ENCODE results near the gene MIB1.
A peak's percentile ranks its signal among the peaks of the same experiment; 100 is the strongest.
"Not testable (repeated sequence)": the region's sequence is repeated elsewhere in the genome, so short reads cannot be mapped to it uniquely, and the experiment has no call there.

Gene MIB1

GRCh38 chr18:21740538-21741311, at the start of gene MIB1:
Gene MIB1, plus strand, starts transcription at chr18:21740792. Its CDS starts 792 bp downstream, at chr18:21741584.
- DNase-seq (ENCODE audit: extremely low read depth in 1 of 2, low read depth in 1 of 2) = peak; percentile 96 to 98

- no peak for DNase-seq (ENCODE audit: extremely low read depth in 1 of 2, low read depth in 1 of 2)
Measured at GRCh38 chr18:21693322-21693721, 47.3 kb upstream of the MIB1 start.

- DNase-seq (ENCODE audit: extremely low read depth in 1 of 2, low read depth in 1 of 2) = no peak
Measured at GRCh38 chr18:21700528-21701075, 40.0 kb upstream of the MIB1 start.

GRCh38 chr18:21701621-21702020, 39.0 kb upstream of the MIB1 start:
- no peak for DNase-seq (ENCODE audit: extremely low read depth in 1 of 2, low read depth in 1 of 2)

- DNase-seq (ENCODE audit: extremely low read depth in 1 of 2, low read depth in 1 of 2) = no peak
Measured at GRCh38 chr18:21702602-21703001, 38.0 kb upstream of the MIB1 start.

GRCh38 chr18:21703241-21703820, 37.3 kb upstream of the MIB1 start:
- peak in 1 of 2 donors; percentile 5 for DNase-seq (ENCODE audit: extremely low read depth in 1 of 2, low read depth in 1 of 2)

- DNase-seq (ENCODE audit: extremely low read depth in 1 of 2, low read depth in 1 of 2) = peak; percentile 83 to 87
Measured at GRCh38 chr18:21704603-21705364, 35.8 kb upstream of the MIB1 start, which contains the start of gene ABHD3. Gene ABHD3, minus strand, starts transcription at chr18:21704774. Its CDS starts 109 bp downstream, at chr18:21704665.

GRCh38 chr18:21706386-21706865, 34.2 kb upstream of the MIB1 start:
- DNase-seq (ENCODE audit: extremely low read depth in 1 of 2, low read depth in 1 of 2) = no peak

GRCh38 chr18:21707130-21707529, 33.5 kb upstream of the MIB1 start:
- DNase-seq (ENCODE audit: extremely low read depth in 1 of 2, low read depth in 1 of 2) = not testable (repeated sequence)

GRCh38 chr18:21714474-21714873, 26.1 kb upstream of the MIB1 start:
- DNase-seq (ENCODE audit: extremely low read depth in 1 of 2, low read depth in 1 of 2) = no peak

- no peak for DNase-seq (ENCODE audit: extremely low read depth in 1 of 2, low read depth in 1 of 2)
Measured at GRCh38 chr18:21722687-21723086, 17.9 kb upstream of the MIB1 start.

- no peak for DNase-seq (ENCODE audit: extremely low read depth in 1 of 2, low read depth in 1 of 2)
Measured at GRCh38 chr18:21725201-21725600, 15.4 kb upstream of the MIB1 start.

GRCh38 chr18:21727702-21728101, 12.9 kb upstream of the MIB1 start:
- DNase-seq (ENCODE audit: extremely low read depth in 1 of 2, low read depth in 1 of 2) = no peak

GRCh38 chr18:21733011-21733410, 7.6 kb upstream of the MIB1 start:
- no peak for DNase-seq (ENCODE audit: extremely low read depth in 1 of 2, low read depth in 1 of 2)

- DNase-seq (ENCODE audit: extremely low read depth in 1 of 2, low read depth in 1 of 2) = no peak
Measured at GRCh38 chr18:21735452-21736015, 5.1 kb upstream of the MIB1 start.

GRCh38 chr18:21736926-21737325, 3.7 kb upstream of the MIB1 start:
- not testable (repeated sequence) for DNase-seq (ENCODE audit: extremely low read depth in 1 of 2, low read depth in 1 of 2)

- DNase-seq (ENCODE audit: extremely low read depth in 1 of 2, low read depth in 1 of 2) = no peak
Measured at GRCh38 chr18:21739604-21740537, 721 bp upstream of the MIB1 start.

GRCh38 chr18:21741312-21741561, 645 bp downstream of the MIB1 start:
- no peak for DNase-seq (ENCODE audit: extremely low read depth in 1 of 2, low read depth in 1 of 2)

GRCh38 chr18:21741562-21742314, 1.1 kb downstream of the MIB1 start:
- DNase-seq (ENCODE audit: extremely low read depth in 1 of 2, low read depth in 1 of 2) = no peak
